CD4-positive, alpha-beta T cell (primary cell): ENCODE results near the gene EPSTI1. TPM values are rescaled to one million over a fixed set of nuclear protein-coding genes. Genes with fewer than 3 reads are reported as not detected.
"Not testable (repeated sequence)": the region's sequence is repeated elsewhere in the genome, so short reads cannot be mapped to it uniquely, and the experiment has no call there.

Experiments used
- ATAC-seq: fragments of 200-7000 bp; cut with Tn5 transposase; one replicate; pipeline ENCODE4 v1.10.0; 2022; ENCODE audit warnings: mild to moderate bottlenecking; ENCODE audit not compliant: poor library complexity
- CTCF ChIA-PET: fragments of 350-600 bp; sonication (Branson Sonifier 250); formaldehyde crosslinking; loops from one replicate; lab custom pipeline; 2021; ENCODE audit warnings: antibody characterized with exemption, inconsistent platforms; lab: Charles Lee
- POLR2A ChIA-PET: fragments of 350-600 bp; sonication (Branson Sonifier 250); formaldehyde crosslinking; loops from one replicate; lab custom pipeline; 2021; ENCODE audit warnings: antibody characterized with exemption, inconsistent platforms; lab: Charles Lee
- DNase-seq, 14 experiments: peaks; one replicate each; pipeline ENCODE4 v3.0.0-alpha.2; 2013 to 2020; ENCODE audit warnings: mixed read lengths in 2 of 14
- H3K27ac ChIP-seq, 2 donors: one replicate each; pipeline versions ENCODE4 v1.5.1 to v1.7.0; 2013; ENCODE audit warnings: low read length in 2 of 2, low read depth in 1 of 2, mild to moderate bottlenecking in 1 of 2
- H3K27me3 ChIP-seq, 2 experiments: 1 replicate in 1 of 2; 2 replicates in 1 of 2; pipeline versions ENCODE4 v1.6.1 to v1.7.0; 2013; ENCODE audit warnings: low read length in 2 of 2, control low read depth in 1 of 2, mild to moderate bottlenecking in 1 of 2, moderate library complexity in 1 of 2; ENCODE audit not compliant: insufficient read depth in 2 of 2, control insufficient read depth in 1 of 2
- H3K36me3 ChIP-seq: one replicate; pipeline ENCODE4 v1.6.1; 2013; ENCODE audit warnings: low read length, control low read depth; ENCODE audit not compliant: insufficient read depth
- H3K4me1 ChIP-seq: one replicate; pipeline ENCODE4 v1.6.1; 2013; ENCODE audit warnings: low read length, control low read depth; ENCODE audit not compliant: insufficient read depth
- H3K4me3 ChIP-seq: one replicate; pipeline ENCODE4 v1.5.1; 2013; ENCODE audit warnings: mild to moderate bottlenecking, low read length, moderate library complexity
- H3K9me3 ChIP-seq, 2 experiments: 1 replicate in 1 of 2; 2 replicates in 1 of 2; pipeline versions ENCODE4 v1.6.1 to v1.7.0; 2013; ENCODE audit warnings: low read length in 2 of 2, mild to moderate bottlenecking in 2 of 2, control low read depth in 1 of 2, moderate library complexity in 1 of 2; ENCODE audit not compliant: control insufficient read depth in 1 of 2, insufficient read depth in 1 of 2
- H3K27ac Mint-ChIP-seq: one replicate; pipeline ENCODE4 v1.8.0; 2020; ENCODE audit warnings: mixed read lengths
- H3K27me3 Mint-ChIP-seq: one replicate; pipeline ENCODE4 v1.8.0; 2021; ENCODE audit warnings: mixed read lengths
- H3K36me3 Mint-ChIP-seq: one replicate; pipeline ENCODE4 v1.8.0; 2021; ENCODE audit warnings: low read depth, mixed read lengths
- H3K4me1 Mint-ChIP-seq: one replicate; pipeline ENCODE4 v1.8.0; 2021; ENCODE audit warnings: low read depth, mixed read lengths
- H3K4me3 Mint-ChIP-seq: one replicate; pipeline ENCODE4 v1.8.0; 2020; ENCODE audit warnings: mild to moderate bottlenecking, mixed read lengths
- H3K9me3 Mint-ChIP-seq: one replicate; pipeline ENCODE4 v1.8.0; 2020; ENCODE audit warnings: mixed read lengths
- intact Hi-C, 2 experiments: fragments of 100-400 bp; cut with DNase I in 1 of 2; cut with micrococcal nuclease in 1 of 2; formaldehyde crosslinking; loops; one replicate each; pipeline versions ENCODE4 v1.15.1 to v1.9.0; 2023 to 2025; cut with DNase I, micrococcal nuclease
- total RNA-seq, 174 experiments: library from RNA in 2 of 174; stranded (reverse) in 2 of 174; gene quantifications; one replicate each; pipeline ENCODE4 v1.2.3 and lab custom pipeline; 2021 to 2026
- TF ChIP-seq, protein P1 (sequence below): fragments of 200-600 bp; IDR thresholded peaks from one replicate; pipeline ENCODE4 v1.8.0; 2022; ENCODE audit warnings: antibody characterized with exemption, mild to moderate bottlenecking

The EPSTI1 gene
- total RNA-seq, 2 experiments from 2014 or later, result 23.5 to 24.5 TPM

- H3K4me1 Mint-ChIP-seq, result peaks cover 40% of the 10 kb centered on the region
- CTCF ChIA-PET, result no interaction called here
Measured at GRCh38 chr13:42994878-42995277, 2.8 kb upstream of the EPSTI1 start.

GRCh38 chr13:42992764-42993122 is 702 bp upstream of the EPSTI1 start:
- CTCF ChIA-PET, result interaction anchor here (2.2 kb wide), 1 partner anchor 23 kb away, joined by 12 read pairs; no protein-coding TSS in a partner anchor
- DNase-seq (peak in 5 of 14 experiments; percentile 11 to 29 (median 25)), ATAC-seq (no peak)
- peaks cover 48% of the 10 kb centered on the region for H3K4me1 Mint-ChIP-seq
- peak overlapping the region; percentile 94 for H3K4me3 Mint-ChIP-seq
- no peaks in the 10 kb centered on the region for H3K36me3 ChIP-seq
- H3K27ac ChIP-seq, result peak overlapping the region; percentile 92 to 94
- H3K9me3 ChIP-seq, result no peaks in the 10 kb centered on the region
- H3K4me3 ChIP-seq, result peak overlapping the region; percentile 94
- intact Hi-C loops, result loop anchor here (1.0 to 5.0 kb wide), 4 partner anchors 23 to 65 kb away; partner anchors contain the start of gene DNAJC15 (in 1 of the 2)
- H3K9me3 Mint-ChIP-seq, result no peaks in the 10 kb centered on the region
- peak overlapping the region; percentile 100 for H3K27ac Mint-ChIP-seq
- no peaks in the 10 kb centered on the region for H3K27me3 Mint-ChIP-seq
- POLR2A ChIA-PET, result interaction anchor here (0.6 to 5.6 kb wide), 26 partner anchors 9 to 1926 kb away, joined by 3 to 82 read pairs (median 6); partner anchors contain the start of genes AKAP11 and DNAJC15
- peaks cover 27% of the 10 kb centered on the region for H3K4me1 ChIP-seq
- TF ChIP-seq, protein P1, sequence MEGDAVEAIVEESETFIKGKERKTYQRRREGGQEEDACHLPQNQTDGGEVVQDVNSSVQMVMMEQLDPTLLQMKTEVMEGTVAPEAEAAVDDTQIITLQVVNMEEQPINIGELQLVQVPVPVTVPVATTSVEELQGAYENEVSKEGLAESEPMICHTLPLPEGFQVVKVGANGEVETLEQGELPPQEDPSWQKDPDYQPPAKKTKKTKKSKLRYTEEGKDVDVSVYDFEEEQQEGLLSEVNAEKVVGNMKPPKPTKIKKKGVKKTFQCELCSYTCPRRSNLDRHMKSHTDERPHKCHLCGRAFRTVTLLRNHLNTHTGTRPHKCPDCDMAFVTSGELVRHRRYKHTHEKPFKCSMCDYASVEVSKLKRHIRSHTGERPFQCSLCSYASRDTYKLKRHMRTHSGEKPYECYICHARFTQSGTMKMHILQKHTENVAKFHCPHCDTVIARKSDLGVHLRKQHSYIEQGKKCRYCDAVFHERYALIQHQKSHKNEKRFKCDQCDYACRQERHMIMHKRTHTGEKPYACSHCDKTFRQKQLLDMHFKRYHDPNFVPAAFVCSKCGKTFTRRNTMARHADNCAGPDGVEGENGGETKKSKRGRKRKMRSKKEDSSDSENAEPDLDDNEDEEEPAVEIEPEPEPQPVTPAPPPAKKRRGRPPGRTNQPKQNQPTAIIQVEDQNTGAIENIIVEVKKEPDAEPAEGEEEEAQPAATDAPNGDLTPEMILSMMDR, result no peak
- H3K27me3 ChIP-seq, result no peaks in the 10 kb centered on the region
- H3K36me3 Mint-ChIP-seq, result peaks cover 26% of the 10 kb centered on the region

More at GRCh38 chr13:42994878-42995277, 2.8 kb upstream of the EPSTI1 start:
- H3K4me3 Mint-ChIP-seq, result peak overlapping the region; percentile 4
- intact Hi-C loops, result loop anchor here in 1 of 2 experiments (5.0 kb wide), 1 partner anchor 62 kb away; no protein-coding TSS in a partner anchor
- Histone ChIP-seq H3K27ac (no peak overlapping the region), H3K27me3 (no peaks in the 10 kb centered on the region), H3K4me1 (peaks cover 22% of the 10 kb centered on the region), H3K4me3 (no peak overlapping the region), H3K9me3 (no peaks in the 10 kb centered on the region), H3K36me3 (no peaks in the 10 kb centered on the region)
- peak overlapping the region; percentile 100 for H3K27ac Mint-ChIP-seq
- ATAC-seq, result no peak
- TF ChIP-seq, protein P1, result no peak
- POLR2A ChIA-PET, result interaction anchor here (5.6 kb wide), 1 partner anchor 28 kb away, joined by 82 read pairs; the partner anchor contains the start of gene DNAJC15
- DNase-seq, result no peak
- peaks cover 26% of the 10 kb centered on the region for H3K36me3 Mint-ChIP-seq
- no peaks in the 10 kb centered on the region for H3K9me3 Mint-ChIP-seq
- H3K27me3 Mint-ChIP-seq, result no peaks in the 10 kb centered on the region

- ChIA-PET POLR2A (interaction anchor here (0.7 to 5.6 kb wide), 20 partner anchors 8 to 188 kb away, joined by 3 to 82 read pairs (median 6); partner anchors contain the start of gene DNAJC15), CTCF (interaction anchor here (0.8 to 2.2 kb wide), 3 partner anchors 20 to 84 kb away, joined by 3 to 12 read pairs (median 4); no protein-coding TSS in a partner anchor)
- not testable (repeated sequence) for DNase-seq, H3K27me3 Mint-ChIP-seq, H3K9me3 ChIP-seq, H3K36me3 ChIP-seq, ATAC-seq, H3K27me3 ChIP-seq, H3K9me3 Mint-ChIP-seq
- Mint-ChIP-seq H3K36me3 (peaks cover 26% of the 10 kb centered on the region), H3K4me1 (peaks cover 58% of the 10 kb centered on the region), H3K27ac (peak overlapping the region; percentile 100), H3K4me3 (peak overlapping the region; percentile 94)
- H3K27ac ChIP-seq, result peak overlapping the region; percentile 92 to 94
- H3K4me3 ChIP-seq, result peak overlapping the region; percentile 94
- peaks cover 27% of the 10 kb centered on the region for H3K4me1 ChIP-seq
- intact Hi-C loops, result loop anchor here in 1 of 2 experiments (2.0 to 5.0 kb wide), 2 partner anchors 19 to 66 kb away; no protein-coding TSS in a partner anchor
Measured at GRCh38 chr13:42991233-42991897, 676 bp downstream of the EPSTI1 start.
